Epithelial cell of proximal tubule (primary cell): ENCODE measurements around the gene PTDSS2. TPM values are rescaled to one million over a fixed set of nuclear protein-coding genes. Genes with fewer than 3 reads are reported as not detected.

ENCODE experiments used
- DNase-seq: peaks from one replicate; pipeline ENCODE4 v3.0.0-alpha.2; 2011; ENCODE audit warnings: low read depth
- H3K4me3 ChIP-seq: 2 replicates; pipeline ENCODE4 v1.5.1; 2011; ENCODE audit warnings: low read depth, mild to moderate bottlenecking, low read length
- CTCF ChIP-seq: conservative IDR thresholded peaks from 2 replicates; pipeline ENCODE4 v1.5.1; 2012; ENCODE audit warnings: low read depth, mild to moderate bottlenecking, low read length
- total RNA-seq: library from RNA; depleted of rRNA; stranded (reverse); fragments of >200 nt; gene quantifications from 2 replicates; pipeline ENCODE4 v1.2.3, GENCODE V29; 2015

PTDSS2 gene
- total RNA-seq, 1 donor from 2014 or later = 53.4 TPM

- no peak for TF ChIP-seq CTCF
- no peak overlapping the region for H3K4me3 ChIP-seq
- DNase-seq = no peak
These were observed 51.7 kb downstream of the PTDSS2 start for GRCh38 chr11:501683-502287.

- no peak for TF ChIP-seq CTCF
- H3K4me3 ChIP-seq = no peak overlapping the region
- no peak for DNase-seq
These were observed 52.5 kb downstream of the PTDSS2 start for GRCh38 chr11:502288-503178.

- TF ChIP-seq CTCF = no peak
- DNase-seq = no peak
- peak overlapping the region; percentile 44 for H3K4me3 ChIP-seq
These were observed 53.3 kb downstream of the PTDSS2 start for GRCh38 chr11:503179-503981.

- no peak for TF ChIP-seq CTCF
- H3K4me3 ChIP-seq = peak overlapping the region; percentile 44
- DNase-seq = no peak
These were observed 54.2 kb downstream of the PTDSS2 start for GRCh38 chr11:504053-504993.

- no peak for TF ChIP-seq CTCF
- H3K4me3 ChIP-seq = peak overlapping the region; percentile 82
- DNase-seq = no peak
These were observed 54.9 kb downstream of the PTDSS2 start for GRCh38 chr11:504994-505344.
